ENCODE results near the gene CNTNAP2. TPM values are rescaled to one million over a fixed set of nuclear protein-coding genes. Genes with fewer than 3 reads are reported as not detected.

The CNTNAP2 gene
- total RNA-seq, 1 donor from 2014 or later: 0.48 TPM

DNA sequence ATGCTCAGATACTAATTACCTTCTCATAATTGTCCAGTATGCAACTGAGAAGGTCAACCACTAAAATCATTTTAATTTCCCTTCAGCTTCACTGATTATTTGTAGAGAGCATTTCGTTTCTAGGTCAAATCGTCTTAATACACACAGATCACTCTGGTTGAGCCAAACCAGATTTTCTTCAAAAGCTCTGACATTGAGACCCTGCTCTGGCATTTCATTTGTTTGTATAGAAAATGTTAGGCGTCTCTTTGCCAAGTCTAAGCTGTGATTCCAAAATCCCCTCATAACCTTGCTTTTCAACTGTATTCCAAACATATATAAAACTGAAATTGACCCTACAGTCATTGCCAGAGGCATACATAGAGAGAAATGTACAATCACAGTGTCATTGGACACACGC lies 520.0 kb downstream of the CNTNAP2 start:
- no peak for DNase-seq
- intact Hi-C loops (cut with DNase I): no loop called here
- ATAC-seq (ENCODE audit: poor library complexity): no peak

- intact Hi-C loops (cut with DNase I): no loop called here
- DNase-seq: no peak
- ATAC-seq (ENCODE audit: poor library complexity): no peak
Measured at GRCh38 chr7:146639291-146639690, 522.7 kb downstream of the CNTNAP2 start.

DNA sequence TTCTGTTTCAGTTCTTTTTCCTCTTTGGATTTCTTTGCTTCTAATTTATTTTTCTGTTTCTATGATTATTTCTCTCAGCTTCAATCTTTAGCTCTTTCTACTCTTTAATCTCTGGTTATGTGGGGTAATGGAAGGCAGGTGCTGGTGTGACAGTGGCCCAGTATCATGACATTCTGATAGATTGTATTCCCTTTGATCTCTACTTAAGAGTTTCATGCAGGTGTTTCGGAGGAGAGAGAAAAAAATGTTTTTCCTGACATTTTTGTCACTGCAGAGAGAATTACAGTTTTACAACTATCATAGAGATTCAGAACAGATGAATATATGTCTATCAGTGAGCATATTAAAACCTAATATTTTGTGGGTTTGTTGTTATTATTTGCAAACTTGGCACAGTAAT lies 524.9 kb downstream of the CNTNAP2 start:
- intact Hi-C loops (cut with DNase I): no loop called here
- DNase-seq: no peak
- ATAC-seq (ENCODE audit: poor library complexity): no peak

DNA sequence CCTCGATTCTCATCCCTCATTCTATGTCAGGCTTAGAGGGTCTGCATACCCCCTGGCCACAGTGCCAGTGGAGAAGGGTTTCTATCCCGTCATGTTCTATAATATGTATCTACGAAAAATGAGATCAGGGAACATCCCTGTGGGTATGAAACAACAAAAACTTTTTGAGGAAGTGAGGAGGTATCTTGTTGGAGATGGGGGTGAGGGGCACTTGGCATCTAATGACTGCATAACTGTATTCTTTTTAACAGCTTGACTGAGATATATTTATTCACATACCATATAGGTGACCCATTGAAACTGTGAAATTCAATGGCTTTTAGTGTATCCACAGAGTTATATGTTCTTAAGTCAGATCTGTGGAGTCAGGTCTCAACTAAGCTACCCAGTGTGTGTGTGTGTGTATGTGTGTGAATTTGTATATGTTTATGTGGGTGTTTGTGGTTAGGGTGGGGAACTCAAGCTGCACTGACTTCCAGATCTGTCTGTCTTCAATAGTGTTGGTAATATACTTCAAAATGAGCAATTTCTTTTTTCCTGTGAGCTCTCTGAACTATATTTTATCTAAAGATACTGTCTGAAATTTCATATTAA lies 528.9 kb downstream of the CNTNAP2 start:
- ATAC-seq (ENCODE audit: poor library complexity) (no peak), DNase-seq (no peak)
- intact Hi-C loops (cut with DNase I): no loop called here

DNA sequence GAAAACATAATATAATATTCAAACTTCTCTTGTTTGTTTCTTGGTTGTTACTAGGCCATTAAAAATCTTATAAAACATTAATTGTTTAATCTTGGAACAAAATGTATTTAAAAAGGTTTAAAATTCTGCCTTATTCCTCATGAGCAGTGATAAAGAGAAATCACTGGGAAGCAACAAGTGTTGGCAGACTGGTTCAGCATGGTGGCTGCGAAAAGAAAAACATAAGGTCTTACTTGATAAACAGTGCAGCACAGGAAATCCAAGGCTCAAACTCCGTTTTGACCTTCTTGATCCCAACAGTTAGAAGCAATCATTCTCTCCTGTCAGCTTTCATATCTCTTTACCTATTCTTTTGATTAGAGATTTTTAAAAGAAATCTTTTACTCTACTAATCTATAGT lies 530.8 kb downstream of the CNTNAP2 start:
- ATAC-seq (ENCODE audit: poor library complexity) (no peak), DNase-seq (no peak)
- intact Hi-C loops (cut with DNase I): no loop called here

- intact Hi-C loops (cut with DNase I): no loop called here
- ATAC-seq (ENCODE audit: poor library complexity) (no peak), DNase-seq (no peak)
Measured at GRCh38 chr7:146652176-146652575, 535.6 kb downstream of the CNTNAP2 start.

DNA sequence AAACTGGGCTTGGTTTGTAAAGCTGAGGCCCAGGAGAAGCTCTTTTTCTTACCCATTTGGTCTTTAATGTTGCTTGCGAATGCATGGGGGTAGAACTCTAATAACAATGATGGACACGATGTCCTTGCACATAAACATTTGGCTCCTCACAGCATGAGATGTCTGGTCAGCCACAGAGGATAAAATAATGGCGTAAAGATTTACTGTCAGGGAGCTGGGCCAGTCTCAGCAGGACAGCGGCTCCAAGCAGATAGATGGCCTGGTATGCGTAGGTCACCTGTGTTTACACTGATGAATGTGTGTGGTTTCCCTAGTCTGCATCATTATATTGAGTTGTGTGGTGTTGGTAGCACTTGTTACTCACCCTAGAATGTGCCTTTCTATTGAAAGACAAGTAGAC lies 537.4 kb downstream of the CNTNAP2 start:
- intact Hi-C loops (cut with DNase I): no loop called here
- no peak for ATAC-seq (ENCODE audit: poor library complexity)
- no peak for DNase-seq

- no peak for ATAC-seq (ENCODE audit: poor library complexity)
- intact Hi-C loops (cut with DNase I): no loop called here
- no peak for DNase-seq
Measured at GRCh38 chr7:146655928-146656797, 539.6 kb downstream of the CNTNAP2 start.

- no peak for DNase-seq
- intact Hi-C loops (cut with DNase I): no loop called here
- ATAC-seq (ENCODE audit: poor library complexity): no peak
Measured at GRCh38 chr7:146656988-146657387, 540.4 kb downstream of the CNTNAP2 start.

DNA sequence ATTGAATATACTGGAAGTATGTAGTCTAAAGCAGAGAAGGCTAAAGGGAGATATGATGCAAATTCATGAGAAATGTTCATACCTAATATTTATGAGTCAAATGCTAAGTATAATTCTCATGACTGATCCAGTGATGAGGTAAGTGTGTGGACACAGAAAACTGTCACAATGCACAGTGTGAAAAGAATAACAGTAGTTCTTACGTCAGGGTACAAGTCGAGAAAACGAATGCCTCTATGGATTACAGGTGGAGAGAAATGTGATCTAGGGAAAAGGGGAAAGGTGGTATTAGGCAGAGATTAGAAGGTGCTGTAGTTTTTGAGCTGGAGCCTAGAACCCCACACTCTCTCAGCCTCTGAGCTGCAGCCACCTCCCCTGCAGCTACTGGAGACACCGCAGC lies 542.0 kb downstream of the CNTNAP2 start:
- ATAC-seq (ENCODE audit: poor library complexity): no peak
- DNase-seq: no peak
- intact Hi-C loops (cut with DNase I): no loop called here

- DNase-seq (no peak), ATAC-seq (ENCODE audit: poor library complexity) (no peak)
- intact Hi-C loops (cut with DNase I): no loop called here
Measured at GRCh38 chr7:146659732-146660131, 543.1 kb downstream of the CNTNAP2 start.

GRCh38 chr7:146660839-146661238 lies 544.2 kb downstream of the CNTNAP2 start:
- intact Hi-C loops (cut with DNase I): no loop called here
- DNase-seq: no peak
- ATAC-seq (ENCODE audit: poor library complexity): no peak

GRCh38 chr7:146661435-146661834 lies 544.8 kb downstream of the CNTNAP2 start:
- no peak for ATAC-seq (ENCODE audit: poor library complexity)

GRCh38 chr7:146661929-146662328 lies 545.3 kb downstream of the CNTNAP2 start:
- intact Hi-C loops (cut with DNase I): no loop called here
- ATAC-seq (ENCODE audit: poor library complexity) (no peak), DNase-seq (no peak)

More at GRCh38 chr7:146661435-146661834, 544.8 kb downstream of the CNTNAP2 start:
- DNase-seq: no peak
- intact Hi-C loops (cut with DNase I): no loop called here

DNA sequence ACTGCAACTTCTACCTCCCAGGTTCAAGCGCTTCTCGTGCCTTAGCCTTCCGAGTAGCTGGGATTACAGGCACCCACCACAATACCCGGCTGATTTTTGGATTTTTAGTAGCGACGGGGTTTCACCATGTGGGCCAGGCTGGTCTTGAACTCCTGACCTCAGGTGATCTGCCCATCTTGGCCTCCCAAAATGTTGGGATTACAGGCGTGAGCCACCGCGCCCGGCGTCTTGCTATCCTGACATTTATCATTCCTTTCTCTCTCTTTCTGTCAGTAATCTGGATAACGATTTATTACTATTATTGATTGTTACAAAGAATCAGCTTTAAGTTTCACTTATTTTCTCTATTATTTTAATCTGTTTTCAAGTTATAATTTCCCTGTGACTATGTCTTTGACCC lies 548.4 kb downstream of the CNTNAP2 start:
- no peak for ATAC-seq (ENCODE audit: poor library complexity)
- no peak for DNase-seq

DNA sequence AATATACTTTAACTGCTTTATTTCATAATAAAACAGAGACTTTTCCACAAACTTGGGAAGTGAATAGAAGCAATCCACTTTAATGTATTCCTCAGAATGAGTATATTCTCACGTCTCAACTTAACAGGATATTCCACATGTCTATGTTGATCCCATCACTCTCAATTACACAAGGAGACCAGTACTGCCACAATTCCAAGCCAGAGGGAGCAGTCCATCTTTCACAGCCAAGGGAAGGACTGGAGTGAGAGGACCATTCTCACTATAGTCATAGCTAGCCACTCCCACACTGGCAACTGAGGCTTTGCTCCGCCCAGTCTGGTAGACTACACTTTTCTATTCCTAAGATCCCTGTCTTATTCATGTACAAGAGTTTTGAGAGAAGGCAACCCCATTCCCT lies 553.9 kb downstream of the CNTNAP2 start:
- DNase-seq: no peak

More for the DNA sequence above, 548.4 kb downstream of the CNTNAP2 start:
- intact Hi-C loops (cut with DNase I): no loop called here

GRCh38 chr7:146681487-146681886 lies 564.9 kb downstream of the CNTNAP2 start:
- ATAC-seq (ENCODE audit: poor library complexity): no peak
- intact Hi-C loops (cut with DNase I): no loop called here
- no peak for DNase-seq

More for the DNA sequence above, 553.9 kb downstream of the CNTNAP2 start:
- intact Hi-C loops (cut with DNase I): no loop called here
- ATAC-seq (ENCODE audit: poor library complexity): no peak

DNA sequence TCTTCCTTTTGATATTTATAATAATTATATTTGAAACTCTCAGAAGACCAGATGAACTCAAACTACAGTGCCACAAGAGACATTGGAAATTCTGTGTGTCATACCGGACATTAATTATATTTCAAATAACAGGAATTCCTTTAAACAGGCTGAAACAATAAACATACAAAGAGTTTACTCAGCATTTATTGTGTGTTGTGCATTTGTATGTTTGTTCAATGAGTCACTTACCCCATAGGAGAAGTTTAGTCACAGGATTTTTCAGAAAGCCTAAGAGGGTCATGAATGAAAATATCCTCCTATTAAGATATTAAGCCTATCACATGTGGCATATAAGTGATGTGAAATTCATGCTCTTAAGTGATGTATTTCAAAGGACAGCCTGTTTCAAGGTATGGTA lies 566.8 kb downstream of the CNTNAP2 start:
- ATAC-seq (ENCODE audit: poor library complexity): no peak
- intact Hi-C loops (cut with DNase I): no loop called here

DNA sequence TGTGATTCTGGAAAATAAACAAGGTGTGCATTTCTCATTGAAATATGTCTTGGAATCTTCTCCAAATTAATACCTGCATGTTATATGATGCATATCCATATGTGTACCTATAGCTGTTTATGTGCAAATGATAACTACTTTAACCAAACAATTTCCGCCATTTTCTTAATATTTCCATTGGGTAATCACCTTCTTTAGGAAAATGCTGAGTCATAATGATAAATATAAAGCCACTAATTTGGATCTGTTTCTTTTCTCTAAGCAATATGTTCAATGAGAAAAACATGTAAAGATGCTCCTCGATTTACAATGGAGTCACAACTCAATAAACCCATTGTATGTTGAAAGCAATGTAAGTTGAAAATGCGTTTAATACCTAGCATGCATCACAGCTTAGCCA lies 574.4 kb downstream of the CNTNAP2 start:
- ATAC-seq (ENCODE audit: poor library complexity): no peak
- no peak for DNase-seq
- intact Hi-C loops (cut with DNase I): no loop called here

More for the DNA sequence above, 566.8 kb downstream of the CNTNAP2 start:
- no peak for DNase-seq

- intact Hi-C loops (cut with DNase I): no loop called here
- ATAC-seq (ENCODE audit: poor library complexity) (no peak), DNase-seq (no peak)
Measured at GRCh38 chr7:146698995-146699610, 582.5 kb downstream of the CNTNAP2 start.

Measured in Right ventricle myocardium superior (tissue), 1 donor.